Neural progenitor cell (in vitro differentiated cells): Measurements from ENCODE around the gene OR10R2.

Source experiments
- CTCF ChIP-seq: fragments of 200-600 bp; sonication (generic); IDR thresholded peaks from 2 replicates; pipeline ENCODE4 v1.5.1; 2017; ENCODE audit warnings: antibody characterized with exemption, mild to moderate bottlenecking
- EZH2 ChIP-seq: fragments of 200-600 bp; sonication (generic); IDR thresholded peaks from 2 replicates; pipeline ENCODE4 v1.6.1; 2017; ENCODE audit warnings: antibody characterized with exemption, mild to moderate bottlenecking, moderate library complexity
- EZH2phosphoT487 ChIP-seq: fragments of 200-600 bp; sonication (generic); IDR thresholded peaks from 2 replicates; pipeline ENCODE4 v1.6.1; 2017; ENCODE audit warnings: antibody characterized with exemption

GRCh38 chr1:158516966-158517365, 44.9 kb downstream of the OR10R2 start:
- TF ChIP-seq CTCF: no peak
- TF ChIP-seq EZH2: no peak
- no peak for TF ChIP-seq EZH2phosphoT487
